Neural cell (in vitro differentiated cells): Measurements from ENCODE around the gene DIP2C.

Experiments
- EP300 ChIP-seq: fragments of 450-650 bp; conservative IDR thresholded peaks from 2 replicates; pipeline ENCODE4 v1.6.1; 2014; ENCODE audit warnings: antibody characterized with exemption, mild to moderate bottlenecking, moderate library complexity; ENCODE audit not compliant: poor library complexity, severe bottlenecking
- EZH2 ChIP-seq: fragments of 200-600, 300-800 bp; shearing (Covaris generic), sonication (generic); IDR thresholded peaks from 2 replicates; pipeline ENCODE4 v1.6.1; 2014; ENCODE audit warnings: antibody characterized with exemption, low read length, borderline replicate concordance, mild to moderate bottlenecking; ENCODE audit not compliant: insufficient read depth, poor library complexity, severe bottlenecking
- MXI1 ChIP-seq: fragments of 450-650 bp; conservative IDR thresholded peaks from 2 replicates; pipeline ENCODE4 v1.6.1; 2014; ENCODE audit warnings: antibody characterized with exemption, mild to moderate bottlenecking; ENCODE audit not compliant: poor library complexity, severe bottlenecking
- POLR2AphosphoS5 ChIP-seq: IDR thresholded peaks from 2 replicates; pipeline ENCODE4 v1.6.1; 2012
- RAD21 ChIP-seq: fragments of 450-650 bp; conservative IDR thresholded peaks from 2 replicates; pipeline ENCODE4 v1.6.1; 2014; ENCODE audit warnings: antibody characterized with exemption, mild to moderate bottlenecking, moderate library complexity
- SMC3 ChIP-seq: fragments of 450-650 bp; conservative IDR thresholded peaks from 2 replicates; pipeline ENCODE4 v1.6.1; 2014; ENCODE audit warnings: antibody characterized with exemption, mild to moderate bottlenecking, moderate library complexity; ENCODE audit not compliant: poor library complexity
- TAF1 ChIP-seq: IDR thresholded peaks from 2 replicates; pipeline ENCODE4 v1.6.1; 2012; ENCODE audit warnings: low read depth
- TF ChIP-seq, protein P1 (sequence below): fragments of 450-650 bp; IDR thresholded peaks from 2 replicates; pipeline ENCODE4 v1.5.1; 2014; ENCODE audit warnings: antibody characterized with exemption, mild to moderate bottlenecking, moderate library complexity; ENCODE audit not compliant: poor library complexity, severe bottlenecking
- TF ChIP-seq, protein P2 (sequence below): IDR thresholded peaks from 2 replicates; pipeline ENCODE4 v1.6.1; 2012; ENCODE audit warnings: borderline replicate concordance

DNA sequence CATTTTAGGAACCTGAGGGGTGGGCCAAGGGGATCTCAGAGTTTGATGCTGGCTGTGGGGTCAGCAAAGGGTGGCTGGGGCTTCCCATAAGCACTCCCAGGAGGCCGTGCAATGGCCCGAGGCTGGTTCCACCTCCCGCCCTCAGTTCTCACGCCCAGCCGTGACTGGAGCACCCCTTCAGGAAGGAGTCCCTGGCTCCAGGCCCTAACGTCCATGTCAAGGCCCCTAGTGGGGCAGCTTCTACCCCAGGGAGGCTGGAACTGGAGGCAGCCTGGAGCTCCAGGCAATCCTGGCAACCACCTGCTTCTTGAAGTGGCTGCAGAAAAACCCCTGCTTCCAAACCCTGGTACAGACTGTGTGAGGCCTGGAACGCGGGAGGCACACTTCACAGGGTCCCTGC lies 165.5 kb downstream of the DIP2C start:
- TF ChIP-seq, protein P1, sequence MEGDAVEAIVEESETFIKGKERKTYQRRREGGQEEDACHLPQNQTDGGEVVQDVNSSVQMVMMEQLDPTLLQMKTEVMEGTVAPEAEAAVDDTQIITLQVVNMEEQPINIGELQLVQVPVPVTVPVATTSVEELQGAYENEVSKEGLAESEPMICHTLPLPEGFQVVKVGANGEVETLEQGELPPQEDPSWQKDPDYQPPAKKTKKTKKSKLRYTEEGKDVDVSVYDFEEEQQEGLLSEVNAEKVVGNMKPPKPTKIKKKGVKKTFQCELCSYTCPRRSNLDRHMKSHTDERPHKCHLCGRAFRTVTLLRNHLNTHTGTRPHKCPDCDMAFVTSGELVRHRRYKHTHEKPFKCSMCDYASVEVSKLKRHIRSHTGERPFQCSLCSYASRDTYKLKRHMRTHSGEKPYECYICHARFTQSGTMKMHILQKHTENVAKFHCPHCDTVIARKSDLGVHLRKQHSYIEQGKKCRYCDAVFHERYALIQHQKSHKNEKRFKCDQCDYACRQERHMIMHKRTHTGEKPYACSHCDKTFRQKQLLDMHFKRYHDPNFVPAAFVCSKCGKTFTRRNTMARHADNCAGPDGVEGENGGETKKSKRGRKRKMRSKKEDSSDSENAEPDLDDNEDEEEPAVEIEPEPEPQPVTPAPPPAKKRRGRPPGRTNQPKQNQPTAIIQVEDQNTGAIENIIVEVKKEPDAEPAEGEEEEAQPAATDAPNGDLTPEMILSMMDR = no peak
- TF ChIP-seq TAF1 (no peak), EZH2 (no peak), EP300 (no peak), MXI1 (no peak), RAD21 (no peak), POLR2AphosphoS5 (no peak), SMC3 (no peak)
- TF ChIP-seq, protein P2, sequence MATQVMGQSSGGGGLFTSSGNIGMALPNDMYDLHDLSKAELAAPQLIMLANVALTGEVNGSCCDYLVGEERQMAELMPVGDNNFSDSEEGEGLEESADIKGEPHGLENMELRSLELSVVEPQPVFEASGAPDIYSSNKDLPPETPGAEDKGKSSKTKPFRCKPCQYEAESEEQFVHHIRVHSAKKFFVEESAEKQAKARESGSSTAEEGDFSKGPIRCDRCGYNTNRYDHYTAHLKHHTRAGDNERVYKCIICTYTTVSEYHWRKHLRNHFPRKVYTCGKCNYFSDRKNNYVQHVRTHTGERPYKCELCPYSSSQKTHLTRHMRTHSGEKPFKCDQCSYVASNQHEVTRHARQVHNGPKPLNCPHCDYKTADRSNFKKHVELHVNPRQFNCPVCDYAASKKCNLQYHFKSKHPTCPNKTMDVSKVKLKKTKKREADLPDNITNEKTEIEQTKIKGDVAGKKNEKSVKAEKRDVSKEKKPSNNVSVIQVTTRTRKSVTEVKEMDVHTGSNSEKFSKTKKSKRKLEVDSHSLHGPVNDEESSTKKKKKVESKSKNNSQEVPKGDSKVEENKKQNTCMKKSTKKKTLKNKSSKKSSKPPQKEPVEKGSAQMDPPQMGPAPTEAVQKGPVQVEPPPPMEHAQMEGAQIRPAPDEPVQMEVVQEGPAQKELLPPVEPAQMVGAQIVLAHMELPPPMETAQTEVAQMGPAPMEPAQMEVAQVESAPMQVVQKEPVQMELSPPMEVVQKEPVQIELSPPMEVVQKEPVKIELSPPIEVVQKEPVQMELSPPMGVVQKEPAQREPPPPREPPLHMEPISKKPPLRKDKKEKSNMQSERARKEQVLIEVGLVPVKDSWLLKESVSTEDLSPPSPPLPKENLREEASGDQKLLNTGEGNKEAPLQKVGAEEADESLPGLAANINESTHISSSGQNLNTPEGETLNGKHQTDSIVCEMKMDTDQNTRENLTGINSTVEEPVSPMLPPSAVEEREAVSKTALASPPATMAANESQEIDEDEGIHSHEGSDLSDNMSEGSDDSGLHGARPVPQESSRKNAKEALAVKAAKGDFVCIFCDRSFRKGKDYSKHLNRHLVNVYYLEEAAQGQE = no peak
